GM19452 (cell line): ENCODE results near the gene C2orf92.

Source experiments
- ATAC-seq: cut with Tn5 transposase; IDR thresholded peaks from one replicate; pipeline ENCODE4 v1.9.1; 2021; ENCODE audit not compliant: unreplicated experiment

The C2orf92 gene

GRCh38 chr2:97741251-97741650 lies 71.7 kb downstream of the C2orf92 start:
- ATAC-seq: no peak

- no peak for ATAC-seq
Measured at GRCh38 chr2:97741686-97742085, 72.2 kb downstream of the C2orf92 start.

- no peak for ATAC-seq
Measured at GRCh38 chr2:97742381-97742847, 72.9 kb downstream of the C2orf92 start.

GRCh38 chr2:97743913-97744312 lies 74.4 kb downstream of the C2orf92 start:
- ATAC-seq: no peak

GRCh38 chr2:97745474-97746174 lies 76.1 kb downstream of the C2orf92 start:
- ATAC-seq: peak; percentile 70

- no peak for ATAC-seq
Measured at GRCh38 chr2:97747285-97747684, 77.8 kb downstream of the C2orf92 start.

- no peak for ATAC-seq
Measured at GRCh38 chr2:97747716-97748115, 78.2 kb downstream of the C2orf92 start.

GRCh38 chr2:97749581-97749980 lies 80.1 kb downstream of the C2orf92 start:
- no peak for ATAC-seq

- ATAC-seq: no peak
Measured at GRCh38 chr2:97750017-97750416, 80.5 kb downstream of the C2orf92 start.

GRCh38 chr2:97751752-97752151 lies 82.2 kb downstream of the C2orf92 start:
- no peak for ATAC-seq
